ENCODE measurements around the gene B4GALT1. TPM values are rescaled to one million over a fixed set of nuclear protein-coding genes. Genes with fewer than 3 reads are reported as not detected.

B4GALT1 gene
- total and polyA plus RNA-seq, 2 donors (not counting 1 experiment from before 2014, with no cell fraction given): 24.1 to 64.8 TPM

GRCh38 chr9:33190021-33190705 lies 23.0 kb upstream of the B4GALT1 start:
- no peaks in the 10 kb centered on the region for H3K9me3 ChIP-seq (ENCODE audit: control insufficient read depth, insufficient read depth, low read depth, low read length)
- peaks cover 14% of the 10 kb centered on the region for H3K27me3 ChIP-seq (ENCODE audit: control insufficient read depth, insufficient read depth, low read length)
- H4K20me1 ChIP-seq (ENCODE audit: control insufficient read depth, extremely low read depth, insufficient read depth, low read length): no peaks in the 10 kb centered on the region
- H2AFZ ChIP-seq (ENCODE audit: low read length): no peak overlapping the region
- no peaks in the 10 kb centered on the region for H3K36me3 ChIP-seq (ENCODE audit: control insufficient read depth, insufficient read depth, low read length)
- no peak overlapping the region for H3K9ac ChIP-seq (ENCODE audit: insufficient read depth, low read length)
- H3K79me2 ChIP-seq (ENCODE audit: control insufficient read depth, insufficient read depth, low read length): no peaks in the 10 kb centered on the region
- no peak overlapping the region for H3K27ac ChIP-seq (ENCODE audit: insufficient read depth, low read length)
- no peak overlapping the region for H3K4me3 ChIP-seq (replicated peaks in 1 of 4; ENCODE audit: control extremely low read depth in 1 of 4, insufficient read depth in 1 of 4, low read depth in 3 of 4, low read length in 4 of 4)
- H3K4me2 ChIP-seq (ENCODE audit: extremely low read depth, insufficient read depth, low read length): no peak overlapping the region
- H3K4me1 ChIP-seq (ENCODE audit: control insufficient read depth, extremely low read depth, insufficient read depth, low read length): no peaks in the 10 kb centered on the region
- TF ChIP-seq CTCF (conservative IDR thresholded peaks at IDR 0.05 in 1 of 2, IDR thresholded peaks at IDR 0.05 in 1 of 2; ENCODE audit: low read depth in 1 of 2, low read length in 2 of 2): no peak
- TF ChIP-seq EZH2 (IDR thresholded peaks at IDR 0.05; ENCODE audit: low read length, missing control alignments): no peak
- no peak for DNase-seq (ENCODE audit: low read depth in 2 of 2)

- Histone ChIP-seq H3K4me1 (ENCODE audit: control insufficient read depth, extremely low read depth, insufficient read depth, low read length) (no peaks in the 10 kb centered on the region), H3K9me3 (ENCODE audit: control insufficient read depth, insufficient read depth, low read depth, low read length) (no peaks in the 10 kb centered on the region), H3K36me3 (ENCODE audit: control insufficient read depth, insufficient read depth, low read length) (no peaks in the 10 kb centered on the region), H3K4me2 (ENCODE audit: extremely low read depth, insufficient read depth, low read length) (no peak overlapping the region), H3K79me2 (ENCODE audit: control insufficient read depth, insufficient read depth, low read length) (no peaks in the 10 kb centered on the region), H3K9ac (ENCODE audit: insufficient read depth, low read length) (no peak overlapping the region), H3K27ac (ENCODE audit: insufficient read depth, low read length) (no peak overlapping the region), H4K20me1 (ENCODE audit: control insufficient read depth, extremely low read depth, insufficient read depth, low read length) (no peaks in the 10 kb centered on the region), H3K27me3 (ENCODE audit: control insufficient read depth, insufficient read depth, low read length) (peaks cover 14% of the 10 kb centered on the region), H3K4me3 (replicated peaks in 1 of 4; ENCODE audit: control extremely low read depth in 1 of 4, insufficient read depth in 1 of 4, low read depth in 3 of 4, low read length in 4 of 4) (no peak overlapping the region), H2AFZ (ENCODE audit: low read length) (no peak overlapping the region)
- TF ChIP-seq EZH2 (IDR thresholded peaks at IDR 0.05; ENCODE audit: low read length, missing control alignments) (no peak), CTCF (conservative IDR thresholded peaks at IDR 0.05 in 1 of 2, IDR thresholded peaks at IDR 0.05 in 1 of 2; ENCODE audit: low read depth in 1 of 2, low read length in 2 of 2) (no peak)
- DNase-seq (ENCODE audit: low read depth in 2 of 2): no peak
Observed at GRCh38 chr9:33189331-33189791, 22.2 kb upstream of the B4GALT1 start.

- H3K27ac ChIP-seq (ENCODE audit: insufficient read depth, low read length): no peak overlapping the region
Observed at GRCh38 chr9:33188711-33189110, 21.6 kb upstream of the B4GALT1 start.

More at GRCh38 chr9:33188711-33189110, 21.6 kb upstream of the B4GALT1 start:
- Histone ChIP-seq H3K9me3 (ENCODE audit: control insufficient read depth, insufficient read depth, low read depth, low read length) (no peaks in the 10 kb centered on the region), H3K4me3 (replicated peaks in 1 of 4; ENCODE audit: control extremely low read depth in 1 of 4, insufficient read depth in 1 of 4, low read depth in 3 of 4, low read length in 4 of 4) (no peak overlapping the region), H3K4me2 (ENCODE audit: extremely low read depth, insufficient read depth, low read length) (no peak overlapping the region), H3K79me2 (ENCODE audit: control insufficient read depth, insufficient read depth, low read length) (no peaks in the 10 kb centered on the region), H3K36me3 (ENCODE audit: control insufficient read depth, insufficient read depth, low read length) (no peaks in the 10 kb centered on the region), H2AFZ (ENCODE audit: low read length) (no peak overlapping the region), H3K9ac (ENCODE audit: insufficient read depth, low read length) (no peak overlapping the region), H3K4me1 (ENCODE audit: control insufficient read depth, extremely low read depth, insufficient read depth, low read length) (no peaks in the 10 kb centered on the region), H3K27me3 (ENCODE audit: control insufficient read depth, insufficient read depth, low read length) (peaks cover 14% of the 10 kb centered on the region), H4K20me1 (ENCODE audit: control insufficient read depth, extremely low read depth, insufficient read depth, low read length) (no peaks in the 10 kb centered on the region)
- no peak for TF ChIP-seq CTCF (conservative IDR thresholded peaks at IDR 0.05 in 1 of 2, IDR thresholded peaks at IDR 0.05 in 1 of 2; ENCODE audit: low read depth in 1 of 2, low read length in 2 of 2)
- no peak for TF ChIP-seq EZH2 (IDR thresholded peaks at IDR 0.05; ENCODE audit: low read length, missing control alignments)
- no peak for DNase-seq (ENCODE audit: low read depth in 2 of 2)
